Cardiac fibroblast (primary cell): Measurements from ENCODE around the gene TTYH3.

Source experiments
- DNase-seq, 2 donors: peaks; one replicate each; pipeline versions ENCODE4 v3.0.0 to v3.0.0-alpha.2; 2010; ENCODE audit warnings: low read depth in 2 of 2
- H3K4me3 ChIP-seq, 2 donors: replicated peaks in 1 of 2; 1 replicate in 1 of 2; 2 replicates in 1 of 2; pipeline ENCODE4 v1.5.1; 2011; ENCODE audit warnings: low read depth in 2 of 2, low read length in 2 of 2, mild to moderate bottlenecking in 2 of 2, moderate library complexity in 1 of 2
- CTCF ChIP-seq: IDR thresholded peaks from one replicate; pipeline ENCODE4 v1.5.1; 2011; ENCODE audit warnings: low read depth, mild to moderate bottlenecking, low read length, inconsistent platforms

The TTYH3 gene

GRCh38 chr7:2612445-2613097, 19.2 kb upstream of the TTYH3 start:
- DNase-seq = no peak
- no peak overlapping the region for H3K4me3 ChIP-seq
- TF ChIP-seq CTCF = no peak

GRCh38 chr7:2613098-2613930, 18.5 kb upstream of the TTYH3 start:
- no peak for TF ChIP-seq CTCF
- DNase-seq = no peak
- no peak overlapping the region for H3K4me3 ChIP-seq

GRCh38 chr7:2613931-2614600, 17.7 kb upstream of the TTYH3 start:
- TF ChIP-seq CTCF = no peak
- DNase-seq = peak; percentile 38 to 72
- no peak overlapping the region for H3K4me3 ChIP-seq

- H3K4me3 ChIP-seq = no peak overlapping the region
- DNase-seq = no peak
- no peak for TF ChIP-seq CTCF
Observed at GRCh38 chr7:2614631-2615330, 17.0 kb upstream of the TTYH3 start.

- no peak for TF ChIP-seq CTCF
- DNase-seq = no peak
- no peak overlapping the region for H3K4me3 ChIP-seq
Observed at GRCh38 chr7:2616387-2617324, 15.1 kb upstream of the TTYH3 start.

DNA sequence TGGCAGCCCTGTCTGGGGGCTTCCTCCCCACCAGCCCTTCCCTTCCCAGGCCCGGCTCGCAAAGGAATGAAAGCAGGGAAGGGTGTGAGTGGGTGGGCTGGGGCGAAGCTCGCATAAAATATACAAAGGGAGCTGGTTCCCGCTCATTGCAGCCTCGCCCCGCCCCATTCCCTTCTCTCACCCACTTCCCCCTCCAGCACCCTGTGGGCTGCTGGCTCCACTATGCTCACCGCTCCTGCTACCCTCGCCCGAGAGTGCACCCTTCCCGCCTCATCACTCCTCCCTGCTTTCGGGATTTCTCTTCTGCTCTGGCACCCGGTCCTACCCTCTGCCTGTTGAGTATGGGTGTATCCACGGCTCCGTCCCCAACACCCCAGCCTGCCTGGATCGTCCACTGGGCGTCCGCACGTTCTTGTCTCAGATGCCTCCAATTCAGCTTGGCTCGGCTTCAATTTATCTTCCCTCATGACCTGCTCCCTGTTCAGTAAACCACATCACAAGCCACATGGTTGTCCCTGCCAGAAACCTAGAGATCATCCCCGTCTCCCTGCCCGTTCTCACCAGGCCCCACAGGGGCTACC, 14.4 kb upstream of the TTYH3 start:
- no peak for TF ChIP-seq CTCF
- no peak overlapping the region for H3K4me3 ChIP-seq
- no peak for DNase-seq
